HFF-Myc (cell line): ENCODE results near the gene NRP1.

ENCODE experiments used
- DNase-seq: peaks from one replicate; pipeline ENCODE4 v3.0.0-alpha.2; 2011; ENCODE audit warnings: low read depth; ENCODE audit errors: extremely low read depth
- H3K4me3 ChIP-seq: replicated peaks from 2 replicates; pipeline ENCODE4 v1.5.1; 2011; ENCODE audit warnings: low read depth, mild to moderate bottlenecking, control low read depth, low read length
- CTCF ChIP-seq: IDR thresholded peaks from 2 replicates; pipeline ENCODE4 v1.5.1; 2012; ENCODE audit warnings: mild to moderate bottlenecking, low read depth, low read length, control low read depth; ENCODE audit errors: missing control alignments

NRP1 gene

GRCh38 chr10:33290321-33291052 is 44.0 kb downstream of the NRP1 start:
- peak; percentile 11 for TF ChIP-seq CTCF
- DNase-seq: no peak
- H3K4me3 ChIP-seq: no peak overlapping the region

DNA sequence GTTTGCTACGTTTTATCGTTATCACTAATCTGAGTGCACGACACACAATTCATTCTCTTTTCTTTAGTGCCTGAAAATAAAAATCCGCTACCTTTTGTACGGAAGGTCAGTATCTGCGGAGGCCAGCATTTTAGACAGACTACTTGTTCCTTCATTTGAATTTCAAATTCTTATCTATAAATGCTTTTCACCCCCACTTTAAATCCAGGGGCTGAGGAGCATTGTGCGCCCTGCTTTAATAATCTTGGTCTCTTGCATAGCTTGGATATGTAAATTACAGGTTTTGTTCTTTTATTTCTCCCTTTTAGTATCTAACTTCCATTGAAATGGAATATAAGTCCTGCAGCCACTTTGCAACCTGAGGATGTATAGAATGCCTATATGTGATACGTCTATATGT is 44.7 kb downstream of the NRP1 start:
- TF ChIP-seq CTCF: no peak
- H3K4me3 ChIP-seq: no peak overlapping the region
- DNase-seq: no peak

GRCh38 chr10:33288127-33288526 is 46.3 kb downstream of the NRP1 start:
- TF ChIP-seq CTCF: no peak

GRCh38 chr10:33287112-33287511 is 47.4 kb downstream of the NRP1 start:
- H3K4me3 ChIP-seq: no peak overlapping the region
- no peak for DNase-seq
- TF ChIP-seq CTCF: no peak

More at GRCh38 chr10:33288127-33288526, 46.3 kb downstream of the NRP1 start:
- DNase-seq: no peak
- H3K4me3 ChIP-seq: no peak overlapping the region

- no peak overlapping the region for H3K4me3 ChIP-seq
- DNase-seq: no peak
- no peak for TF ChIP-seq CTCF
These were observed 48.1 kb downstream of the NRP1 start for GRCh38 chr10:33286157-33286934.

GRCh38 chr10:33284945-33285344 is 49.5 kb downstream of the NRP1 start:
- DNase-seq: no peak
- H3K4me3 ChIP-seq: no peak overlapping the region
- no peak for TF ChIP-seq CTCF
